ENCODE data around the gene SHMT2.

SHMT2 gene

DNA sequence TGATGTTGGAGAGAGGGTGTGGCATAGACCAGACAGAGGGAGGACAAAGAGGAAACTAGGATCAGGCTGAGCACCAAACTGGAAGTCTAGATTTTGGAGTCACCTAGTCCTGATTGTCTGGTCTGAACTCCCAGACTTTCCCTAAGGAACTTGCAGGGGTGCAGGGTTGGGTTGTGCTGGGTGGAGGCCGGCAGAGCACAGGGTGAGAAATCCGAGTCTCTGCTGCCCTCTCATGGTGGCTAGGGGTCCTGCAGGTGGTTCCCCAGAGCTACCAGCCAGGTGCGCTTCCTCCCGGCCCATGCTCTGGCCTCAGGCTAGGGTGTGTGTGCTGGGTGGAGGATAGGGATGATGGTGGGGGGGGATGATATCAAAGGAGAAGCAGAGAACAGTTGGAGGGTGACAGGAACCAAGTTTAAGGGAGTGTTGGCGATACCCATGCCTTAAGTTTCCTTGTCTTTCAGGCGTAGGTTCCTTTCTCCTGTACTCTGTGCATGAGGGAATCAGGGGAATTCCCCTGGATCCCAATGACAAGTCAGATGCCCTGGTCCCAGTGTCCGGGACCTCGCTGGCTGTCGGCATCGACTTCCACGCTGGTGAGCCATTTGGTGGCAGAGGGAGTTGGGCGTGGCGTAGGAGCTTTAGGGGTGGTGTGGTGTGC, 46.5 kb upstream of the SHMT2 start:
- TF ChIP-seq SIN3A (IDR thresholded peaks at IDR 0.05; ENCODE audit: borderline replicate concordance, insufficient read depth, low read length) (no peak), FOXP2 (optimal IDR thresholded peaks at IDR 0.05; ENCODE audit: borderline replicate concordance, extremely low read depth, extremely low read length, insufficient read depth) (no peak), TAF1 (IDR thresholded peaks at IDR 0.05; ENCODE audit: borderline replicate concordance, insufficient read depth, low read length) (no peak), POLR2AphosphoS5 (IDR thresholded peaks at IDR 0.05; ENCODE audit: low read depth, low read length) (no peak)
- TF ChIP-seq, protein P1, sequence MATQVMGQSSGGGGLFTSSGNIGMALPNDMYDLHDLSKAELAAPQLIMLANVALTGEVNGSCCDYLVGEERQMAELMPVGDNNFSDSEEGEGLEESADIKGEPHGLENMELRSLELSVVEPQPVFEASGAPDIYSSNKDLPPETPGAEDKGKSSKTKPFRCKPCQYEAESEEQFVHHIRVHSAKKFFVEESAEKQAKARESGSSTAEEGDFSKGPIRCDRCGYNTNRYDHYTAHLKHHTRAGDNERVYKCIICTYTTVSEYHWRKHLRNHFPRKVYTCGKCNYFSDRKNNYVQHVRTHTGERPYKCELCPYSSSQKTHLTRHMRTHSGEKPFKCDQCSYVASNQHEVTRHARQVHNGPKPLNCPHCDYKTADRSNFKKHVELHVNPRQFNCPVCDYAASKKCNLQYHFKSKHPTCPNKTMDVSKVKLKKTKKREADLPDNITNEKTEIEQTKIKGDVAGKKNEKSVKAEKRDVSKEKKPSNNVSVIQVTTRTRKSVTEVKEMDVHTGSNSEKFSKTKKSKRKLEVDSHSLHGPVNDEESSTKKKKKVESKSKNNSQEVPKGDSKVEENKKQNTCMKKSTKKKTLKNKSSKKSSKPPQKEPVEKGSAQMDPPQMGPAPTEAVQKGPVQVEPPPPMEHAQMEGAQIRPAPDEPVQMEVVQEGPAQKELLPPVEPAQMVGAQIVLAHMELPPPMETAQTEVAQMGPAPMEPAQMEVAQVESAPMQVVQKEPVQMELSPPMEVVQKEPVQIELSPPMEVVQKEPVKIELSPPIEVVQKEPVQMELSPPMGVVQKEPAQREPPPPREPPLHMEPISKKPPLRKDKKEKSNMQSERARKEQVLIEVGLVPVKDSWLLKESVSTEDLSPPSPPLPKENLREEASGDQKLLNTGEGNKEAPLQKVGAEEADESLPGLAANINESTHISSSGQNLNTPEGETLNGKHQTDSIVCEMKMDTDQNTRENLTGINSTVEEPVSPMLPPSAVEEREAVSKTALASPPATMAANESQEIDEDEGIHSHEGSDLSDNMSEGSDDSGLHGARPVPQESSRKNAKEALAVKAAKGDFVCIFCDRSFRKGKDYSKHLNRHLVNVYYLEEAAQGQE (IDR thresholded peaks at IDR 0.05; ENCODE audit: insufficient read depth in 1 of 2, low read depth in 2 of 2, low read length in 2 of 2): no peak

- TF ChIP-seq, protein P1 (IDR thresholded peaks at IDR 0.05; ENCODE audit: insufficient read depth in 1 of 2, low read depth in 2 of 2, low read length in 2 of 2): no peak
- TF ChIP-seq TAF1 (IDR thresholded peaks at IDR 0.05; ENCODE audit: borderline replicate concordance, insufficient read depth, low read length) (no peak), SIN3A (IDR thresholded peaks at IDR 0.05; ENCODE audit: borderline replicate concordance, insufficient read depth, low read length) (no peak), FOXP2 (optimal IDR thresholded peaks at IDR 0.05; ENCODE audit: borderline replicate concordance, extremely low read depth, extremely low read length, insufficient read depth) (no peak), POLR2AphosphoS5 (IDR thresholded peaks at IDR 0.05; ENCODE audit: low read depth, low read length) (no peak)
Observed at GRCh38 chr12:57183939-57184725, 45.4 kb upstream of the SHMT2 start.

- TF ChIP-seq POLR2AphosphoS5 (IDR thresholded peaks at IDR 0.05; ENCODE audit: low read depth, low read length) (no peak), TAF1 (IDR thresholded peaks at IDR 0.05; ENCODE audit: borderline replicate concordance, insufficient read depth, low read length) (no peak), SIN3A (IDR thresholded peaks at IDR 0.05; ENCODE audit: borderline replicate concordance, insufficient read depth, low read length) (no peak), FOXP2 (optimal IDR thresholded peaks at IDR 0.05; ENCODE audit: borderline replicate concordance, extremely low read depth, extremely low read length, insufficient read depth) (no peak)
- TF ChIP-seq, protein P1 (IDR thresholded peaks at IDR 0.05; ENCODE audit: insufficient read depth in 1 of 2, low read depth in 2 of 2, low read length in 2 of 2): no peak
Observed at GRCh38 chr12:57185403-57185802, 44.1 kb upstream of the SHMT2 start.

DNA sequence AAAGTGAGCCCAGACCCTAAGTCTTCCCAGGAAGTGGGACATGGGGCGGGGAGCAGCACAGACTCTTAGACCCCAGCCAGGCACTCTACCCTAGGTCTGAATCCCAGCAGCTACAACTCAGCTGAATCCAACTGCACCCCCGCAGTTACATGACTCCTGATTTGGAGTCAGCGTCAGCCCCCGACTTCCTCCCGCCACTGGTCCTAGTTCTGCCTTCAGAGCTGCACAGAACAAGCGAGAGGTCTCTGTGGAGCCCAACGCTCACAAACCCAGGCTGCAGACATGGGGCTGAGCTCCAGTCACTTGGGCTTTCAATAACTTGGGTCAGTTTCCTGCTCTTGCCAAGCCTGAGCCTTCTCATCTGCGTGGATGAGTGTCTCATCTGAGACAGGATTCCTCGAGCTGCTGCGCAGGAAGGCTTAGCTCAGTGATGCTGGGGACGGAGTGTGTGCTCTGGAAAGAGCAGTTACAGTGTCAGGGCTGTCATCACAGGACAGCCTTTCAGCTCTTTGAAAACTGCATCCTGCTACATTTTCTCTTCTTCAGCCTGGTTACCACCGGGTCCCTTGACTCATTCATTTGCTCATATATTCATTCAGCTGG, 43.5 kb upstream of the SHMT2 start:
- TF ChIP-seq POLR2AphosphoS5 (IDR thresholded peaks at IDR 0.05; ENCODE audit: low read depth, low read length) (no peak), SIN3A (IDR thresholded peaks at IDR 0.05; ENCODE audit: borderline replicate concordance, insufficient read depth, low read length) (no peak), FOXP2 (optimal IDR thresholded peaks at IDR 0.05; ENCODE audit: borderline replicate concordance, extremely low read depth, extremely low read length, insufficient read depth) (no peak)

DNA sequence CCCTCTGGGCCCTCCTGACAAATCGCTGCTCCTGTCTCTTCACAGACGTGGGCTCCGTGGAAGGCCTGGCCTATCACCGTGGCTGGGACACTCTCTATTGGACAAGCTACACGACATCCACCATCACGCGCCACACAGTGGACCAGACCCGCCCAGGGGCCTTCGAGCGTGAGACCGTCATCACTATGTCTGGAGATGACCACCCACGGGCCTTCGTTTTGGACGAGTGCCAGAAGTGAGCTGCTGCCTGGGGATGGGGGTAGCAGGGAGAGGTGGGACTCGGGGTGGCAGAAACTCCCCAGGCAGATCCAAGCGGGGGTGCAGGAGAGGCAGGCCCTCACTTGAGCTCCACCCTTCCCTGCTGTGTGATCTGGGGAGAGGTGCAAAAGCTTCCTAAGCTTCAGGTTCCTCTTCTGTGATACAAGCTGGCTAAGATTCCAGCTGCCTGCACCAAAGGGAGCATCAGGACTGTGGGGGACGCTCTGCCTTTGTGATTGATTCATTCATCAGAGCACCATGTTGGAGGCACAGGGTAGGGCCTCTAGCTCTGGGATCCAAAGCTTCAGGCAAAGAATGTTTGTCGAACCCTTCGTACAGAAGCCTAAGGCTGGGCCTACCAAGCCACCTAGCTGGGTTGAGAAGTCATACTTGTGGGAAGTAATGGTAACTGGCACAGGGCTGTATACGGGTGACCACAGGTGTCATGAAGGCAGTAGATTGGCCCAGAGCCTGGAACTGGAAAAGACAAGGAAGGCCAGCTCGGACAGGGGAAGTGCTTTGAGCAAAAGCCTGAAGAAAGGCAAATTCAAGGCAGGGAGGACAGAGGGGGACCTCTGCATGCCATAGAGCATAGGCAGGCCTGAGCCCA, 42.1 kb upstream of the SHMT2 start:
- TF ChIP-seq TAF1 (IDR thresholded peaks at IDR 0.05; ENCODE audit: borderline replicate concordance, insufficient read depth, low read length) (no peak), SIN3A (IDR thresholded peaks at IDR 0.05; ENCODE audit: borderline replicate concordance, insufficient read depth, low read length) (no peak), FOXP2 (optimal IDR thresholded peaks at IDR 0.05; ENCODE audit: borderline replicate concordance, extremely low read depth, extremely low read length, insufficient read depth) (no peak), POLR2AphosphoS5 (IDR thresholded peaks at IDR 0.05; ENCODE audit: low read depth, low read length) (no peak)
- TF ChIP-seq, protein P1 (IDR thresholded peaks at IDR 0.05; ENCODE audit: insufficient read depth in 1 of 2, low read depth in 2 of 2, low read length in 2 of 2): no peak

Measured in PFSK-1 (cell line).